Esophagus muscularis mucosa (tissue), 4 donors: ENCODE measurements around the gene NME5. TPM values are rescaled to one million over a fixed set of nuclear protein-coding genes. Genes with fewer than 3 reads are reported as not detected.

Source experiments
- DNase-seq: peaks from one replicate; pipeline ENCODE4 v3.0.0-alpha.2; 2017; ENCODE audit errors: extremely low spot score
- H3K27ac ChIP-seq, 4 donors: fragments of 200-600 bp; sonication (generic); replicated peaks in 1 of 4; 1 replicate in 3 of 4; 2 replicates in 1 of 4; pipeline ENCODE4 v1.5.1; 2016 to 2019; ENCODE audit warnings: mild to moderate bottlenecking in 1 of 4
- H3K27me3 ChIP-seq, 4 donors: fragments of 200-600 bp; sonication (generic); one replicate each; pipeline versions ENCODE4 v1.5.1 to v1.6.0; 2016 to 2019
- H3K36me3 ChIP-seq, 4 donors: fragments of 200-600 bp; sonication (generic); one replicate each; pipeline ENCODE4 v1.5.1; 2016 to 2019
- H3K4me1 ChIP-seq, 4 donors: fragments of 200-600 bp; sonication (generic); one replicate each; pipeline ENCODE4 v1.5.1; 2016 to 2019
- H3K4me3 ChIP-seq, 4 donors: fragments of 200-600 bp; sonication (generic); 1 replicate in 2 of 4; 2 replicates in 2 of 4; pipeline ENCODE4 v1.5.1; 2016 to 2019; ENCODE audit warnings: mild to moderate bottlenecking in 4 of 4, moderate library complexity in 1 of 4
- H3K9me3 ChIP-seq, 4 donors: fragments of 200-600 bp; sonication (generic); 1 replicate in 3 of 4; 2 replicates in 1 of 4; pipeline ENCODE4 v1.5.1; 2016 to 2019
- EP300 ChIP-seq: sonication (generic); formaldehyde crosslinking; IDR thresholded peaks from one replicate; pipeline ENCODE4 v1.6.1; 2017; ENCODE audit warnings: antibody characterized with exemption
- POLR2A ChIP-seq: fragments of 450-650 bp; IDR thresholded peaks from one replicate; pipeline ENCODE4 v1.6.1; 2017; ENCODE audit warnings: antibody characterized with exemption, moderate library complexity, mild to moderate bottlenecking, low read depth
- POLR2AphosphoS5 ChIP-seq, 2 donors: sonication (generic); formaldehyde crosslinking; IDR thresholded peaks; one replicate each; pipeline ENCODE4 v1.6.1; 2017; ENCODE audit warnings: antibody characterized with exemption in 2 of 2
- WGBS: methylation state at CpG from one replicate; pipeline ENCODE4 v1.1.5; 2018; 5-methylcytosine and 5-hydroxymethylcytosine counted together
- intact Hi-C: fragments of 100-400 bp; cut with DNase I; formaldehyde crosslinking; loops from one replicate; pipeline ENCODE4 v1.15.1; 2023
- total RNA-seq, 4 donors: library from RNA; depleted of rRNA; stranded (reverse); fragments of >200 nt; gene quantifications; one replicate each; pipeline versions ENCODE4 v1.1.0 to v1.2.1, GENCODE V29; 2016
- TF ChIP-seq, protein P1 (sequence below), 3 experiments: fragments of 200-600 bp in 2 of 3; fragments of 450-650 bp in 1 of 3; sonication (generic) in 2 of 3; IDR thresholded peaks; one replicate each; pipeline ENCODE4 v1.5.1; 2017 to 2019; ENCODE audit warnings: antibody characterized with exemption in 3 of 3, mild to moderate bottlenecking in 2 of 3, moderate library complexity in 1 of 3

NME5 gene
- total RNA-seq, 4 donors from 2014 or later, result 1.1 to 5.4 (median 2.5) TPM

DNA sequence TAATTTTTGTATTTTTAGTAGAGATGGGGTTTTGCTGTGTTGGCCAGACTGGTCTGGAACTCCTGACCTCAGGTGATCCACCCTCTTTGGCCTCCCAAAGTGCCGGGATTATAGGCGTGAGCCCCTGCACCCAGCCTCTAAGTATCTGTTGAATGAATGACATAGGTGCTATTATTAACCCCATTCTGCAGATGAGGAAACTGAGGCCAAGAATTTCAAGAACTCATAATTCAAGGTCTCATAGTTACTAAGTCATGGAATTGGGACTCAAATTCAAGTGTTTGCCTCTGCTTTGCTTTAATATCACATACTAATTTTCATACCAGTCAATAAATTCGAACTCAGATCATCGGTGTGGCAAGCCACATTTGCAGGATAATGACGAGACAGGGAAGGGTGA is 41.6 kb upstream of the NME5 start:
- peaks cover 19 to 30% (median 27%) of the 10 kb centered on the region in 4 donors for H3K4me1 ChIP-seq
- 92% methylated on average over 5 of the region's 5 CpGs for WGBS
- no peak for TF ChIP-seq EP300
- TF ChIP-seq POLR2AphosphoS5 (IDR thresholded peaks at IDR 0.05), result no peak
- TF ChIP-seq POLR2A, result no peak
- TF ChIP-seq, protein P1, sequence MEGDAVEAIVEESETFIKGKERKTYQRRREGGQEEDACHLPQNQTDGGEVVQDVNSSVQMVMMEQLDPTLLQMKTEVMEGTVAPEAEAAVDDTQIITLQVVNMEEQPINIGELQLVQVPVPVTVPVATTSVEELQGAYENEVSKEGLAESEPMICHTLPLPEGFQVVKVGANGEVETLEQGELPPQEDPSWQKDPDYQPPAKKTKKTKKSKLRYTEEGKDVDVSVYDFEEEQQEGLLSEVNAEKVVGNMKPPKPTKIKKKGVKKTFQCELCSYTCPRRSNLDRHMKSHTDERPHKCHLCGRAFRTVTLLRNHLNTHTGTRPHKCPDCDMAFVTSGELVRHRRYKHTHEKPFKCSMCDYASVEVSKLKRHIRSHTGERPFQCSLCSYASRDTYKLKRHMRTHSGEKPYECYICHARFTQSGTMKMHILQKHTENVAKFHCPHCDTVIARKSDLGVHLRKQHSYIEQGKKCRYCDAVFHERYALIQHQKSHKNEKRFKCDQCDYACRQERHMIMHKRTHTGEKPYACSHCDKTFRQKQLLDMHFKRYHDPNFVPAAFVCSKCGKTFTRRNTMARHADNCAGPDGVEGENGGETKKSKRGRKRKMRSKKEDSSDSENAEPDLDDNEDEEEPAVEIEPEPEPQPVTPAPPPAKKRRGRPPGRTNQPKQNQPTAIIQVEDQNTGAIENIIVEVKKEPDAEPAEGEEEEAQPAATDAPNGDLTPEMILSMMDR (IDR thresholded peaks at IDR 0.05), result no peak
- H3K36me3 ChIP-seq, result peaks cover 5 to 38% (median 29%) of the 10 kb centered on the region in 4 donors
- DNase-seq, result no peak
- no peak overlapping the region for H3K27ac ChIP-seq
- H3K4me3 ChIP-seq, result no peak overlapping the region
- H3K9me3 ChIP-seq, result no peaks in the 10 kb centered on the region
- intact Hi-C loops, result no loop called here
- no peaks in the 10 kb centered on the region for H3K27me3 ChIP-seq

DNA sequence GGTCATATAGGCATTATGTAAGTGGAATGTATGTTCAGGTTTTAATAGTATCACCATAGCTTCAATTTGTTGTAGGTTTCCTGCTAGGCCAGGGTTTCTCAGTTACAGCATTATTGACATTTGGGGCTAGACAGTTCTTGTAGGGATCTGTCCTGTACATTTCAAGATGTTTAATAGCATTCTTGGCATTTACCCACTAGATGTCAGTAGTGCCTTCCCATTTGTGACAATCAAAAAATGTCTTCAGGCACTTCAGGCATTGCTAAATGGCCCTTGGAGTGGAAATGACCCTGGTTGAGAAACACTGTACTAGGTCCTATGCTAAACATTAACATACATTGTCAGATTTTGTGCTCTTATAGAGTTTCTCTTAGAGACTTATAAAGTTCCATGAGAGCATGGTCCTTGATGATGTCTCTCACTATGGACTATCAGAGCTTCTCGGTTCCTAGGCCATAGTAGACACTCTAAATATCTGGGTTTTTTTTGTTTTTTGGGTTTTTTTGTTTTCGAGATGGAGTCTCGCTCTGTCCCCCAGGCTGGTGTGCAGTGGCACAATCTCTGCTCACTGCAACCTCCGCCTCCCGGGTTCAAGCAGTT is 41.1 kb upstream of the NME5 start:
- TF ChIP-seq POLR2A, result no peak
- no peak for TF ChIP-seq EP300
- TF ChIP-seq, protein P1 (IDR thresholded peaks at IDR 0.05), result no peak
- no peak for TF ChIP-seq POLR2AphosphoS5 (IDR thresholded peaks at IDR 0.05)
- Histone ChIP-seq H3K4me3 (no peak overlapping the region), H3K36me3 (peaks cover 5 to 41% (median 31%) of the 10 kb centered on the region in 4 donors), H3K27me3 (no peaks in the 10 kb centered on the region), H3K9me3 (no peaks in the 10 kb centered on the region), H3K4me1 (peaks cover 19 to 36% (median 27%) of the 10 kb centered on the region in 4 donors), H3K27ac (no peak overlapping the region)
- DNase-seq, result no peak
- 73% methylated on average over 5 of the region's 5 CpGs for WGBS
- intact Hi-C loops, result no loop called here

DNA sequence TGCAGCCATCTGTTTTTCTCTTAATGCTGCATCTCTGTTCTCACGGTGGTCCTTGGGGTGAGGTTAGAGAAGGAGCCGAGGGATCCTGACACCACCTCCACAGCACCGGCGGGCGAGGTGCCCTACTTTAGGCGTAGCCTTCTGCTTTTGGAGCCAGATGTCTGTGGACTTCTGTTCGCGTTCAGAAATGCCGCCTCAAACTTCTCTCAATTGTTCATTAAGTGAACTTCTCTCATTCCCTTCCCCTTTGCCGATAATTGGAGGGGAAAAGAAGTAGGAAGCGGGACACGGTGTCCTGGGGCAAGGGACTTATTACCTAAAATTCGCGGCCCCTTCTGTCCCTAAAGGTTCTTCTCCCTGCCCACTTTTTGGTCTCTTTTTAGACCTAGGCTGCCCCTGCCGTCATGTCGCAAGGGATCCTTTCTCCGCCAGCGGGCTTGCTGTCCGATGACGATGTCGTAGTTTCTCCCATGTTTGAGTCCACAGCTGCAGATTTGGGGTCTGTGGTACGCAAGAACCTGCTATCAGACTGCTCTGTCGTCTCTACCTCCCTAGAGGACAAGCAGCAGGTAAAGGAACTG is 40.1 kb upstream of the NME5 start:
- H3K9me3 ChIP-seq, result no peaks in the 10 kb centered on the region
- no peaks in the 10 kb centered on the region for H3K27me3 ChIP-seq
- intact Hi-C loops, result no loop called here
- WGBS, result 1% methylated on average over 22 of the region's 23 CpGs
- TF ChIP-seq EP300 (no peak), POLR2A (no peak), POLR2AphosphoS5 (IDR thresholded peaks at IDR 0.05) (no peak)
- TF ChIP-seq, protein P1 (IDR thresholded peaks at IDR 0.05), result no peak
- peaks cover 19 to 37% (median 27%) of the 10 kb centered on the region in 4 donors for H3K4me1 ChIP-seq
- H3K27ac ChIP-seq, result peak overlapping the region in 3 of 4 donors; percentile 88 to 91 (median 90)
- H3K36me3 ChIP-seq, result peaks cover 5 to 41% (median 34%) of the 10 kb centered on the region in 4 donors
- DNase-seq, result no peak
- peak overlapping the region; percentile 72 to 88 (median 86) for H3K4me3 ChIP-seq

DNA sequence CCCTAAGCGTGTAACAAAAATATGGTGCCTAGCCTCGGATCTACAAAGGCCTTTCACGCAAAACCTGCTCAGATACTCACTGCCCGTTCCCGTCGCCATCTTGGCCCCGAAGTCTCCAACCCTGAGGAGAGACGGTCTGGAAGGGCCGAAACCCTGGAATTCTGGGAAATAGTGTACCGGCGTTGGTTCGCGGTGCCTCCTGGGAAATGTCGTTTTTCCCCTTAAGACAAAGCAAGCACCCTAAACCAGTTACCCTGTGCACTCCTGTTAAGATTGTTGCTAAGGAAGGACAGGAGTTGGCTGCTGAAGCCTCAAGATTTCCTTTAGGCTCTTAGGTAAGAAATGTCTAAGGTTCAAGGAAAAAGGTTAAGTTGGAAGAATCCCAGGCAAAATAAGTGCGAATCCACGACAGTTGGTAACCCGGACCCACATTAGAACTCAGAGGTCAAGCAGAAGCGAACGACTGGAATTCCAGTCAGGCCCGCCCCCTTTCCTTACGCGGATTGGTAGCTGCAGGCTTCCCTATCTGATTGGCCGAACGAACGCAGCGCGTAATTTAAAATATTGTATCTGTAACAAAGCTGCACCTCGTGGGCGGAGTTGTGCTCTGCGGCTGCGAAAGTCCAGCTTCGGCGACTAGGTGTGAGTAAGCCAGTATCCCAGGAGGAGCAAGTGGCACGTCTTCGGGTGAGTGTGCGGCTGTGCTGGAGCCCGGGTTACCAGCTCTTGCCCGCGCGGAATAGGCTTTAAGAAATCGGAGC is 39.5 kb upstream of the NME5 start, which contains the start of the genes BRD8 and KIF20A:
Gene BRD8 (minus strand): TSS at position 115 of the 761 bp plus-strand sequence. CDS start 16 bp downstream, at position 99.
Gene KIF20A (plus strand): TSS at position 597 of the 761 bp plus-strand sequence. CDS start 569 bp downstream, outside the sequence.
- Histone ChIP-seq H3K4me1 (peaks cover 19 to 37% (median 29%) of the 10 kb centered on the region in 4 donors), H3K27me3 (no peaks in the 10 kb centered on the region), H3K4me3 (peak within 1 kb of the TSS; percentile 72 to 88 (median 86)), H3K9me3 (no peaks in the 10 kb centered on the region), H3K36me3 (peaks cover 6 to 41% (median 34%) of the 10 kb centered on the region in 4 donors), H3K27ac (peak within 1 kb of the TSS; percentile 86 to 91 (median 89))
- intact Hi-C loops, result no loop called here
- DNase-seq, result peak; percentile 99
- TF ChIP-seq, protein P1 (IDR thresholded peaks at IDR 0.05), result no peak
- TF ChIP-seq POLR2A (no peak), POLR2AphosphoS5 (IDR thresholded peaks at IDR 0.05) (peak; percentile 81 to 86), EP300 (no peak)
- WGBS, result 0% methylated on average over 32 of the region's 41 CpGs
